OCI-LY1 (cell line): Measurements from ENCODE around the gene IL26.

Experiments
- EZH2 ChIP-seq: fragments of 200-600 bp; sonication (generic), shearing (Covaris generic); IDR thresholded peaks from 2 replicates; pipeline ENCODE4 v1.8.0; 2017; ENCODE audit warnings: borderline replicate concordance, mixed run types, mild to moderate bottlenecking, antibody characterized with exemption, low read length, moderate library complexity, mixed read lengths
- TF ChIP-seq, protein P1 (sequence below): fragments of 200-600 bp; sonication (generic), shearing (Covaris generic); IDR thresholded peaks from 2 replicates; pipeline ENCODE4 v1.5.1; 2017; ENCODE audit warnings: mild to moderate bottlenecking, antibody characterized with exemption, low read length, moderate library complexity, mixed read lengths

DNA sequence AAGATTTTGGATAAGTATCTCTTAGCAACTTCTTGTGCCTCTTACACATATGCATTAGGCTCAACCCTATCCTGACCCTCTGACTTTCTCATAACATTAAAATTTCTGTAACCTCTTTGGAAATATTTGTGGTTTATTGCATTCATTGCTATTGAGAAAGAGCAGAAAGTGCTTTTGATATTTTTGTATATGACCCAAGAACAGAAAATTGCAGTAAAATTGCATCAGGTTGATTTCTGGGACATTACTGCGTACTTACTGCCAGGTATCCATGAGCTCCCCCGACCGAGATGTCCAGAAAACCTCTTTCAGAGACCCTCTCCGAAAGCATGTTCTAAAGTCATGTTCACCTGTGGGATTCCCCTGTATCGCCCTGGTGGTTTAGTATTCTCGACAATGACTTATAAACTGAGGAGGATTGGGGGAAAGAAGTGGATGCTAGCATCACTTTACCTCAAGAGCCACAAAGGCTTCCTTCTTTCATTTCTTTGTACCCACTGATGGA is 42.3 kb upstream of the IL26 start:
- TF ChIP-seq, protein P1, sequence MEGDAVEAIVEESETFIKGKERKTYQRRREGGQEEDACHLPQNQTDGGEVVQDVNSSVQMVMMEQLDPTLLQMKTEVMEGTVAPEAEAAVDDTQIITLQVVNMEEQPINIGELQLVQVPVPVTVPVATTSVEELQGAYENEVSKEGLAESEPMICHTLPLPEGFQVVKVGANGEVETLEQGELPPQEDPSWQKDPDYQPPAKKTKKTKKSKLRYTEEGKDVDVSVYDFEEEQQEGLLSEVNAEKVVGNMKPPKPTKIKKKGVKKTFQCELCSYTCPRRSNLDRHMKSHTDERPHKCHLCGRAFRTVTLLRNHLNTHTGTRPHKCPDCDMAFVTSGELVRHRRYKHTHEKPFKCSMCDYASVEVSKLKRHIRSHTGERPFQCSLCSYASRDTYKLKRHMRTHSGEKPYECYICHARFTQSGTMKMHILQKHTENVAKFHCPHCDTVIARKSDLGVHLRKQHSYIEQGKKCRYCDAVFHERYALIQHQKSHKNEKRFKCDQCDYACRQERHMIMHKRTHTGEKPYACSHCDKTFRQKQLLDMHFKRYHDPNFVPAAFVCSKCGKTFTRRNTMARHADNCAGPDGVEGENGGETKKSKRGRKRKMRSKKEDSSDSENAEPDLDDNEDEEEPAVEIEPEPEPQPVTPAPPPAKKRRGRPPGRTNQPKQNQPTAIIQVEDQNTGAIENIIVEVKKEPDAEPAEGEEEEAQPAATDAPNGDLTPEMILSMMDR = no peak
- TF ChIP-seq EZH2 = no peak
